NT2/D1 (cell line): ENCODE data around the gene XIRP2.

ENCODE experiments used
- SUZ12 ChIP-seq: IDR thresholded peaks from 2 replicates; pipeline ENCODE4 v1.6.1; 2011; ENCODE audit not compliant: insufficient read length, insufficient read depth; ENCODE audit errors: extremely low read depth
- YY1 ChIP-seq: IDR thresholded peaks from 2 replicates; pipeline ENCODE4 v1.6.1; 2011; ENCODE audit not compliant: insufficient read length, insufficient read depth
- ZNF274 ChIP-seq: IDR thresholded peaks from 2 replicates; pipeline ENCODE4 v1.6.1; 2011; ENCODE audit warnings: mild to moderate bottlenecking, low read depth, low read length

GRCh38 chr2:166841152-166841551 lies 47.1 kb upstream of the XIRP2 start:
- no peak for TF ChIP-seq ZNF274
- no peak for TF ChIP-seq SUZ12
- TF ChIP-seq YY1, result no peak
